PFSK-1 (cell line): Measurements from ENCODE around the gene DCLRE1A.

Experiments used
- SIN3A ChIP-seq: IDR thresholded peaks from 2 replicates; pipeline ENCODE4 v1.6.1; 2012; ENCODE audit warnings: mild to moderate bottlenecking, low read length, moderate library complexity, borderline replicate concordance; ENCODE audit not compliant: insufficient read depth
- TAF1 ChIP-seq: IDR thresholded peaks from 2 replicates; pipeline ENCODE4 v1.6.1; 2012; ENCODE audit warnings: low read length, control low read depth, borderline replicate concordance; ENCODE audit not compliant: insufficient read depth

DNA sequence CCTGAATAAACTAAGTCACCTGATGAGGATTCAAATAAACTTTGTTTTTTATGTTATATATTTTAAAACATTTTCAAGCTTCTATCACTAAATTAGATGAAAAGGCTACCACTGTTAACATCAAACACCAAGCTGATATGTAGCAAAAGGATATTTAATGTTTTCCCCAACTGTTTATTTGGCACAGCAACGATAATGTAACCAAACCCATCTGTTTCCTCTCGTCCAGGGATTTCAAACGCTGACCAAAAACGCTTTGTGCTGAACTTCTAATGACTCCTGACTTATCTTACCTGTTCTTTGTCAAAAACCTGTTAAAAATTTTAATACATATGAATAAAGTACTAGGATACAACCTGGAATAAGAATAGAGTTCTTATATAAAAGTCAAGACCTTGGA, 30.5 kb downstream of the DCLRE1A start:
- no peak for TF ChIP-seq SIN3A
- TF ChIP-seq TAF1: no peak
